Fibroblast of mammary gland (primary cell): ENCODE measurements around the gene GFPT1.

Experiments used
- DNase-seq: peaks from one replicate; pipeline ENCODE4 v3.0.0-alpha.2; 2010; ENCODE audit warnings: low read depth
- H3K4me3 ChIP-seq: 2 replicates; pipeline ENCODE4 v1.5.1; 2011; ENCODE audit warnings: low read depth, mild to moderate bottlenecking, low read length, moderate library complexity; ENCODE audit not compliant: control insufficient read depth
- TF ChIP-seq, protein P1 (sequence below): conservative IDR thresholded peaks from 2 replicates; pipeline ENCODE4 v1.5.1; 2011; ENCODE audit warnings: low read depth, low read length, inconsistent platforms; ENCODE audit not compliant: control insufficient read depth, insufficient read depth

GFPT1 gene

GRCh38 chr2:69305712-69306392, 81.2 kb downstream of the GFPT1 start:
- DNase-seq = no peak
- H3K4me3 ChIP-seq = peak overlapping the region; percentile 64
- TF ChIP-seq, protein P1, sequence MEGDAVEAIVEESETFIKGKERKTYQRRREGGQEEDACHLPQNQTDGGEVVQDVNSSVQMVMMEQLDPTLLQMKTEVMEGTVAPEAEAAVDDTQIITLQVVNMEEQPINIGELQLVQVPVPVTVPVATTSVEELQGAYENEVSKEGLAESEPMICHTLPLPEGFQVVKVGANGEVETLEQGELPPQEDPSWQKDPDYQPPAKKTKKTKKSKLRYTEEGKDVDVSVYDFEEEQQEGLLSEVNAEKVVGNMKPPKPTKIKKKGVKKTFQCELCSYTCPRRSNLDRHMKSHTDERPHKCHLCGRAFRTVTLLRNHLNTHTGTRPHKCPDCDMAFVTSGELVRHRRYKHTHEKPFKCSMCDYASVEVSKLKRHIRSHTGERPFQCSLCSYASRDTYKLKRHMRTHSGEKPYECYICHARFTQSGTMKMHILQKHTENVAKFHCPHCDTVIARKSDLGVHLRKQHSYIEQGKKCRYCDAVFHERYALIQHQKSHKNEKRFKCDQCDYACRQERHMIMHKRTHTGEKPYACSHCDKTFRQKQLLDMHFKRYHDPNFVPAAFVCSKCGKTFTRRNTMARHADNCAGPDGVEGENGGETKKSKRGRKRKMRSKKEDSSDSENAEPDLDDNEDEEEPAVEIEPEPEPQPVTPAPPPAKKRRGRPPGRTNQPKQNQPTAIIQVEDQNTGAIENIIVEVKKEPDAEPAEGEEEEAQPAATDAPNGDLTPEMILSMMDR = no peak

- no peak overlapping the region for H3K4me3 ChIP-seq
- no peak for DNase-seq
- TF ChIP-seq, protein P1 = no peak
Observed at GRCh38 chr2:69305166-69305565, 81.9 kb downstream of the GFPT1 start.

DNA sequence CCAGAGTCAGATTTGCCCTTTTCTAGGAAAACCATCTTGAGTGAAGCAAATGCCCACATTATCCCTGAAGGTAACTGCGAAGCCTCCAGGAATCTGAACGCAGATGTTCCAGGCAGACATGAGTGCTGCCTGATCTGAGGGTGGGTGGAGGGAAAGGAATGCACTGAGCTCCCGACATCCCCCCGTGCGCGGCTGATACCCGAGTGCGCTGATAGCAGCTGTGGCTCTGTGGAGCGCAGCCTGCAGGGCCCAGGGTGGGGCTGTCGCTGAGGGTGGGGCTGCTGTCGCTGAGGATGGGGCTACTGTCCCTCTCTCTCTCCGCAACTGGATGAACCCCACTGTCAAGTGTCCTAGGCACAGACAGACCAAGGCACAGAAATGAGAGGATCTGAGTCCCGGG, 82.4 kb downstream of the GFPT1 start:
- no peak for DNase-seq
- TF ChIP-seq, protein P1 = no peak
- no peak overlapping the region for H3K4me3 ChIP-seq

- TF ChIP-seq, protein P1 = no peak
- H3K4me3 ChIP-seq = no peak overlapping the region
- peak; percentile 52 for DNase-seq
Observed at GRCh38 chr2:69300650-69301049, 86.4 kb downstream of the GFPT1 start.

- no peak for DNase-seq
- no peak overlapping the region for H3K4me3 ChIP-seq
- TF ChIP-seq, protein P1 = no peak
Observed at GRCh38 chr2:69299772-69300516, 87.1 kb downstream of the GFPT1 start.

DNA sequence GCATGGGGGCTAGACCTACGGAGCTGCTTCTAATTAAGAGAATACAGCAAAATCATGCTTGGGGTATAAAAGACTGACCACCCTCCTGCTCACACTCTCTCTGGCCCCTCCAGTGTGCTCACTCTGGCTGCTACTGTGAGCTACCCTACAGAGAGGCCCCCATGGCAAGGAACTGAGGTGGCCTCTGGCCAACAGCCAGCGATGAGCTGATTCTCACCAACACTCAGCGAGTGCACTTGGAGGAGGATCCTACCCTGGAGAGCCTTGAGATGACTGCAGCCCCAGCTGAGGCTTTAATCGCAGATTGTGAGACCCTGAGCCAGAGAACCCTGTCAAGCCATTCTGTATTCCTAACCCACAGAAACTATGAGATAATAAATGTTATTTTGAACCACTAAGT, 88.2 kb downstream of the GFPT1 start:
- DNase-seq = peak; percentile 81
- H3K4me3 ChIP-seq = no peak overlapping the region
- TF ChIP-seq, protein P1 = no peak
